ENCODE measurements around the gene HID1. TPM values are rescaled to one million over a fixed set of nuclear protein-coding genes. Genes with fewer than 3 reads are reported as not detected.
A peak's percentile ranks its signal among the peaks of the same experiment; 100 is the strongest.

The HID1 gene
- total and polyA plus RNA-seq, 2 of the 4 experiments (the other 2 are of a cell fraction) = 0.18 to 1.7 TPM

- no peak for TF ChIP-seq ELK1 (IDR thresholded peaks at IDR 0.05; ENCODE audit: borderline replicate concordance, low read depth, low read length)
Measured at GRCh38 chr17:75012346-75013091, 40.0 kb upstream of the HID1 start, which contains the start of gene MRPL58 (continued).

GRCh38 chr17:75012096-75012345, 39.5 kb upstream of the HID1 start:
- Histone ChIP-seq H3K9me1 (ENCODE audit: insufficient read depth, low read length) (0 out of 2 replicates have a peak, but pooled peaks cover 4% of the 10 kb centered on the region), H2BK15ac (ENCODE audit: low read depth, low read length) (no peak overlapping the region), H3K4me1 (ENCODE audit: control insufficient read depth, insufficient read depth, low read length) (peaks cover 6% of the 10 kb centered on the region), H3K23ac (ENCODE audit: low read depth, low read length) (no peak overlapping the region), H3K18ac (ENCODE audit: low read depth, low read length) (no peak overlapping the region), H2BK5ac (ENCODE audit: low read depth, low read length, poor library complexity, severe bottlenecking) (peak overlapping the region; percentile 2), H3K4ac (ENCODE audit: low read depth, low read length) (peak overlapping the region; percentile 80), H3K79me1 (ENCODE audit: low read depth in 1 of 2, low read length in 2 of 2) (peaks cover 13 to 30% of the 10 kb centered on the region in 2 experiments), H4K8ac (ENCODE audit: low read depth in 2 of 2, low read length in 2 of 2) (peak overlapping the region; percentile 95), H3K14ac (replicated peaks; ENCODE audit: low read depth, low read length) (peak overlapping the region; percentile 63; the same call in 1 of the 2 replicates), H4K20me1 (ENCODE audit: insufficient read depth, low read length) (no peaks in the 10 kb centered on the region), H4K5ac (ENCODE audit: low read depth, low read length) (peak overlapping the region; percentile 83), H2AK5ac (ENCODE audit: low read depth, low read length) (no peak overlapping the region), H2AFZ (replicated peaks; ENCODE audit: low read length, poor library complexity) (peak overlapping the region; percentile 96), H3K9ac (ENCODE audit: low read depth, low read length) (peak overlapping the region; percentile 38), H3K56ac (ENCODE audit: extremely low read depth, insufficient read depth, low read length) (peak overlapping the region; percentile 90; the same call in 1 of the 2 replicates), H3K36me3 (ENCODE audit: control insufficient read depth, insufficient read depth, low read length) (peaks cover 3% of the 10 kb centered on the region; the same call in 1 of the 2 replicates), H2BK120ac (ENCODE audit: low read depth, low read length) (0 out of 2 replicates have a peak overlapping the region, but pooled peaks have one; percentile 7), H3K9me3 (ENCODE audit: control insufficient read depth, insufficient read depth, low read length) (no peaks in the 10 kb centered on the region), H3K27ac (ENCODE audit: insufficient read depth, low read length) (peak overlapping the region; percentile 31), H2BK20ac (ENCODE audit: low read depth, low read length) (no peak overlapping the region), H2AK9ac (replicated peaks; ENCODE audit: low read depth, low read length, poor library complexity) (peak overlapping the region; percentile 89), H3K4me2 (ENCODE audit: low read depth, low read length) (peak overlapping the region; percentile 78), H3K4me3 (ENCODE audit: insufficient read depth, low read depth, low read length) (peak overlapping the region; percentile 84), H3K27me3 (ENCODE audit: control insufficient read depth, insufficient read depth, low read length) (no peaks in the 10 kb centered on the region), H4K91ac (ENCODE audit: insufficient read depth, low read depth, low read length) (peak overlapping the region; percentile 30; the same call in 1 of the 2 replicates)
- intact Hi-C loops (cut with micrococcal nuclease) (loop anchor here (1.0 to 2.0 kb wide), 3 partner anchors 21 to 51 kb away; no protein-coding TSS in a partner anchor), dilution Hi-C loops (cut with HindIII; ENCODE audit: low sequenced_read_pairs, unreplicated experiment) (no loop called here), in situ Hi-C loops (cut with MboI; ENCODE audit: low sequenced_read_pairs) (no loop called here)
- no peak for ATAC-seq (ENCODE audit: low read depth)
- no TSS peak for BruUV-seq (replicated peaks)
- CTCF ChIA-PET = interaction anchor here (1.2 to 2.4 kb wide), 4 partner anchors 23 to 51 kb away, joined by 3 to 8 read pairs (median 4); partner anchors contain the start of gene CDR2L
- POLR2A ChIA-PET (ENCODE audit: unreplicated experiment) = interaction anchor here (0.6 to 2.2 kb wide), 3 partner anchors 23 to 31 kb away, joined by 3 to 8 read pairs (median 7); partner anchors contain the start of gene CDR2L
- no CpG with 5 or more reads among the region's 5 CpGs for WGBS, 2 experiments (ENCODE audit: extremely low coverage in 2 of 2, insufficient read length in 1 of 2)
- no peak for DNase-seq
- TF ChIP-seq MAFK (IDR thresholded peaks at IDR 0.05; ENCODE audit: low read depth, low read length) = no peak
- TF ChIP-seq NFE2L2 (IDR thresholded peaks at IDR 0.05; ENCODE audit: low read depth, low read length) = no peak
- no peak for TF ChIP-seq CHD1 (IDR thresholded peaks at IDR 0.05; ENCODE audit: low read depth, low read length)
- no peak for TF ChIP-seq USF2 (IDR thresholded peaks at IDR 0.05; ENCODE audit: low read depth, low read length)
- TF ChIP-seq RAD21 (IDR thresholded peaks at IDR 0.05; ENCODE audit: low read length) = no peak
- no peak for TF ChIP-seq RCOR1 (IDR thresholded peaks at IDR 0.05; ENCODE audit: insufficient replicate concordance, low read length)
- TF ChIP-seq SMC3 (IDR thresholded peaks at IDR 0.05; ENCODE audit: low read depth, low read length) = no peak
- TF ChIP-seq POLR2A (IDR thresholded peaks at IDR 0.05; ENCODE audit: low read depth, low read length) = no peak
- no peak for TF ChIP-seq CEBPB (IDR thresholded peaks at IDR 0.05; ENCODE audit: low read depth, low read length)
- TF ChIP-seq BHLHE40 (IDR thresholded peaks at IDR 0.05; ENCODE audit: low read depth, low read length) = no peak; the same call in 1 of the 2 replicates
- no peak for TF ChIP-seq FOS (IDR thresholded peaks at IDR 0.05; ENCODE audit: low read depth, low read length)
- TF ChIP-seq RFX5 (IDR thresholded peaks at IDR 0.05; ENCODE audit: low read depth, low read length) = no peak
- TF ChIP-seq ELK1 (IDR thresholded peaks at IDR 0.05; ENCODE audit: borderline replicate concordance, low read depth, low read length) = no peak
